ENCODE measurements around the gene GDF7. TPM values are rescaled to one million over a fixed set of nuclear protein-coding genes. Genes with fewer than 3 reads are reported as not detected.

Gene GDF7
- total RNA-seq, 1 experiment from 2014 or later: 0.02 TPM

DNA sequence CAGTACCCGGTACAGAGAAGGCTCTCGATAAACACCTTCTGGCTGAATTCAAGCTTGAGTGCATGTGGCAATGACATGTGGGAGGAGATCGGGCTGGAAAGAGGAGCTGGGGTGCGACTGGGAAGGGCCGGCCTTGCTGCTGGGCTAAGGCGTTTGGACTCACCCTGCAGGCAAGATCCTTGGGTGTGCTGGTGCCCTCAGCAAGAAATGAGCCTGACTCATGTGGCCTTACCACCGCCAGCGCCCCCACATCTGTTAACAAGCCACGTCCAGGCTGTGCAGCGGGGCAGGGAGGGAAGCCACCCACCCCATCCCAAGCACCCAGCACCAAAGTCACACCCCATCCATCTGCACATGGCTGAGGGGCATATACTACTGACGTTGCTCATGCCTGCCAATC lies 17.4 kb upstream of the GDF7 start:
- 0 out of 4 replicates have a peak overlapping the region, but pooled peaks of 1 of the 2 experiments have one; percentile 95 for H3K4me3 ChIP-seq (replicated peaks in 1 of 2; ENCODE audit: low read depth in 1 of 2, low read length in 2 of 2)
- H3K27me3 ChIP-seq (ENCODE audit: insufficient read depth, low read length): no peaks in the 10 kb centered on the region
- BruUV-seq (replicated peaks): no TSS peak
- peak overlapping the region; percentile 91; the same call in 1 of the 2 replicates for H3K9ac ChIP-seq (ENCODE audit: low read length)
- no peaks in the 10 kb centered on the region for H3K36me3 ChIP-seq (ENCODE audit: control insufficient read depth in 1 of 2, insufficient read depth in 2 of 2, low read length in 2 of 2)
- no peaks in the 10 kb centered on the region for H3K9me3 ChIP-seq (ENCODE audit: control insufficient read depth in 1 of 2, insufficient read depth in 1 of 2, low read depth in 1 of 2, low read length in 2 of 2)
- TF ChIP-seq EZH2phosphoT487 (IDR thresholded peaks at IDR 0.05; ENCODE audit: borderline replicate concordance) (no peak), SP1 (IDR thresholded peaks at IDR 0.05; ENCODE audit: low read depth) (no peak), JUND (IDR thresholded peaks at IDR 0.05) (no peak), SIN3A (IDR thresholded peaks at IDR 0.05; ENCODE audit: low read depth) (no peak), ZFX (IDR thresholded peaks at IDR 0.05) (no peak), EGR1 (IDR thresholded peaks at IDR 0.05; ENCODE audit: low read depth) (no peak), ZNF274 (IDR thresholded peaks at IDR 0.05; ENCODE audit: low read depth, low read length) (no peak), CEBPB (IDR thresholded peaks at IDR 0.05; ENCODE audit: low read depth) (no peak)
- TF ChIP-seq, protein P1, sequence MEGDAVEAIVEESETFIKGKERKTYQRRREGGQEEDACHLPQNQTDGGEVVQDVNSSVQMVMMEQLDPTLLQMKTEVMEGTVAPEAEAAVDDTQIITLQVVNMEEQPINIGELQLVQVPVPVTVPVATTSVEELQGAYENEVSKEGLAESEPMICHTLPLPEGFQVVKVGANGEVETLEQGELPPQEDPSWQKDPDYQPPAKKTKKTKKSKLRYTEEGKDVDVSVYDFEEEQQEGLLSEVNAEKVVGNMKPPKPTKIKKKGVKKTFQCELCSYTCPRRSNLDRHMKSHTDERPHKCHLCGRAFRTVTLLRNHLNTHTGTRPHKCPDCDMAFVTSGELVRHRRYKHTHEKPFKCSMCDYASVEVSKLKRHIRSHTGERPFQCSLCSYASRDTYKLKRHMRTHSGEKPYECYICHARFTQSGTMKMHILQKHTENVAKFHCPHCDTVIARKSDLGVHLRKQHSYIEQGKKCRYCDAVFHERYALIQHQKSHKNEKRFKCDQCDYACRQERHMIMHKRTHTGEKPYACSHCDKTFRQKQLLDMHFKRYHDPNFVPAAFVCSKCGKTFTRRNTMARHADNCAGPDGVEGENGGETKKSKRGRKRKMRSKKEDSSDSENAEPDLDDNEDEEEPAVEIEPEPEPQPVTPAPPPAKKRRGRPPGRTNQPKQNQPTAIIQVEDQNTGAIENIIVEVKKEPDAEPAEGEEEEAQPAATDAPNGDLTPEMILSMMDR (IDR thresholded peaks at IDR 0.05 in 2 of 3, conservative IDR thresholded peaks at IDR 0.05 in 1 of 3; ENCODE audit: borderline replicate concordance in 1 of 3, insufficient read depth in 1 of 3, low read depth in 2 of 3, low read length in 2 of 3): no peak
- TF ChIP-seq, protein P2, sequence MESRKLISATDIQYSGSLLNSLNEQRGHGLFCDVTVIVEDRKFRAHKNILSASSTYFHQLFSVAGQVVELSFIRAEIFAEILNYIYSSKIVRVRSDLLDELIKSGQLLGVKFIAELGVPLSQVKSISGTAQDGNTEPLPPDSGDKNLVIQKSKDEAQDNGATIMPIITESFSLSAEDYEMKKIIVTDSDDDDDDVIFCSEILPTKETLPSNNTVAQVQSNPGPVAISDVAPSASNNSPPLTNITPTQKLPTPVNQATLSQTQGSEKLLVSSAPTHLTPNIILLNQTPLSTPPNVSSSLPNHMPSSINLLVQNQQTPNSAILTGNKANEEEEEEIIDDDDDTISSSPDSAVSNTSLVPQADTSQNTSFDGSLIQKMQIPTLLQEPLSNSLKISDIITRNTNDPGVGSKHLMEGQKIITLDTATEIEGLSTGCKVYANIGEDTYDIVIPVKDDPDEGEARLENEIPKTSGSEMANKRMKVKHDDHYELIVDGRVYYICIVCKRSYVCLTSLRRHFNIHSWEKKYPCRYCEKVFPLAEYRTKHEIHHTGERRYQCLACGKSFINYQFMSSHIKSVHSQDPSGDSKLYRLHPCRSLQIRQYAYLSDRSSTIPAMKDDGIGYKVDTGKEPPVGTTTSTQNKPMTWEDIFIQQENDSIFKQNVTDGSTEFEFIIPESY (IDR thresholded peaks at IDR 0.05; ENCODE audit: extremely low read depth, insufficient replicate concordance, low read length): no peak
- ATAC-seq (no peak), DNase-seq (ENCODE audit: low read depth, low spot score) (no peak)
- H3K79me2 ChIP-seq (ENCODE audit: insufficient read depth, low read length): no peaks in the 10 kb centered on the region
- H3K4me1 ChIP-seq (ENCODE audit: control insufficient read depth in 1 of 2, insufficient read depth in 2 of 2, low read length in 2 of 2): peaks cover 5 to 18% of the 10 kb centered on the region in 2 experiments
- H3K4me2 ChIP-seq (ENCODE audit: low read length): peak overlapping the region; percentile 99
- ChIA-PET POLR2A (interaction anchor here (2.5 kb wide), 1 partner anchor 203 kb away, joined by 11 read pairs; the partner anchor contains the start of gene RHOB), RAD21 (ENCODE audit: low non-redundant PET in 1 of 2, low total read pairs in 2 of 2, uncharacterized antibody in 2 of 2, unreplicated experiment in 2 of 2) (no interaction called here), CTCF (interaction anchor here (0.8 kb wide), 1 partner anchor 203 kb away, joined by 4 read pairs; the partner anchor contains the start of gene RHOB)
- H3K9me2 ChIP-seq (ENCODE audit: insufficient read depth): no peaks in the 10 kb centered on the region
- no peak overlapping the region for H2AFZ ChIP-seq (ENCODE audit: low read depth, low read length, poor library complexity, severe bottlenecking)
- no peak overlapping the region for H3K27ac ChIP-seq (ENCODE audit: low read depth, low read length)
- H4K20me1 ChIP-seq (ENCODE audit: insufficient read depth): no peaks in the 10 kb centered on the region
- intact Hi-C loops (cut with micrococcal nuclease): no loop called here
